ENCODE results near the gene UPK2.

UPK2 gene

DNA sequence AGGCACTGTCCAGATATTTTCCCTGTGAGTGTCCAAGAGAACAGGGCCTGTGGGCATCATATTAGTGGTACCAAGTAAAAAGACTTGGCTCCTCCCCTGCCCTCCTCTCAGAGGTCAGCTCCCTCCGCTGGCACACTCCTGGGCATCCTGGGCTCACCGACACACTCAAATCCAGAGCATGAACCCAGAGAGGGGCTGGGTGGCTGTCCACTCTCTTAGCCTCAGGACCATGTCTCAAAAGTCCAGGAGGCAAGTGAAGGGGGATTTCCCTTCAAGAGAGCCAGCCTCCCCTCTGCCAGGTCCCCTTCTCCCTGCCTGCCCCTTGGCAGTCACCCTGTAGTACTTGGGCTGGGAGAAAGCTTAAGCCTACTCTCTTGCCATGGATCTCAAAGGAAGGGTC, 40.7 kb upstream of the UPK2 start:
- H3K4me2 ChIP-seq (ENCODE audit: insufficient read depth, low read length) = peak overlapping the region; percentile 54; the same call in 1 of the 2 replicates
- no peaks in the 10 kb centered on the region for H3K27me3 ChIP-seq (ENCODE audit: insufficient read depth, low read length, poor library complexity)
- H2AFZ ChIP-seq (ENCODE audit: low read depth, low read length) = no peak overlapping the region
- no peaks in the 10 kb centered on the region; the same call in 1 of the 2 replicates for H3K36me3 ChIP-seq (ENCODE audit: insufficient read depth, low read length)
- peaks cover 90% of the 10 kb centered on the region for H3K4me1 ChIP-seq (ENCODE audit: insufficient read depth, low read length)
- 0 out of 2 replicates have a peak, but pooled peaks cover 5% of the 10 kb centered on the region for H4K20me1 ChIP-seq (ENCODE audit: insufficient read depth, low read length)
- H3K27ac ChIP-seq (ENCODE audit: low read length) = peak overlapping the region; percentile 94
- no peak for TF ChIP-seq EZH2 (IDR thresholded peaks at IDR 0.05; ENCODE audit: borderline replicate concordance, low read depth, low read length, severe bottlenecking)
- TF ChIP-seq, protein P1, sequence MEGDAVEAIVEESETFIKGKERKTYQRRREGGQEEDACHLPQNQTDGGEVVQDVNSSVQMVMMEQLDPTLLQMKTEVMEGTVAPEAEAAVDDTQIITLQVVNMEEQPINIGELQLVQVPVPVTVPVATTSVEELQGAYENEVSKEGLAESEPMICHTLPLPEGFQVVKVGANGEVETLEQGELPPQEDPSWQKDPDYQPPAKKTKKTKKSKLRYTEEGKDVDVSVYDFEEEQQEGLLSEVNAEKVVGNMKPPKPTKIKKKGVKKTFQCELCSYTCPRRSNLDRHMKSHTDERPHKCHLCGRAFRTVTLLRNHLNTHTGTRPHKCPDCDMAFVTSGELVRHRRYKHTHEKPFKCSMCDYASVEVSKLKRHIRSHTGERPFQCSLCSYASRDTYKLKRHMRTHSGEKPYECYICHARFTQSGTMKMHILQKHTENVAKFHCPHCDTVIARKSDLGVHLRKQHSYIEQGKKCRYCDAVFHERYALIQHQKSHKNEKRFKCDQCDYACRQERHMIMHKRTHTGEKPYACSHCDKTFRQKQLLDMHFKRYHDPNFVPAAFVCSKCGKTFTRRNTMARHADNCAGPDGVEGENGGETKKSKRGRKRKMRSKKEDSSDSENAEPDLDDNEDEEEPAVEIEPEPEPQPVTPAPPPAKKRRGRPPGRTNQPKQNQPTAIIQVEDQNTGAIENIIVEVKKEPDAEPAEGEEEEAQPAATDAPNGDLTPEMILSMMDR (IDR thresholded peaks at IDR 0.05; ENCODE audit: borderline replicate concordance, extremely low read depth, low read length, poor library complexity, severe bottlenecking) = no peak
- no peak for DNase-seq
- peak overlapping the region in 1 of 2 experiments; percentile 13; a peak in 1 of 4 replicates for H3K4me3 ChIP-seq (ENCODE audit: low read depth in 1 of 2, low read length in 2 of 2)
- no peak for ATAC-seq (ENCODE audit: insufficient read depth, low read depth)
- H3K79me2 ChIP-seq (ENCODE audit: insufficient read depth, low read length) = peaks cover 73% of the 10 kb centered on the region
- peak overlapping the region; percentile 50 for H3K9ac ChIP-seq (ENCODE audit: low read depth, low read length)
- H3K9me3 ChIP-seq (ENCODE audit: insufficient read depth, low read length, severe bottlenecking) = no peaks in the 10 kb centered on the region

DNA sequence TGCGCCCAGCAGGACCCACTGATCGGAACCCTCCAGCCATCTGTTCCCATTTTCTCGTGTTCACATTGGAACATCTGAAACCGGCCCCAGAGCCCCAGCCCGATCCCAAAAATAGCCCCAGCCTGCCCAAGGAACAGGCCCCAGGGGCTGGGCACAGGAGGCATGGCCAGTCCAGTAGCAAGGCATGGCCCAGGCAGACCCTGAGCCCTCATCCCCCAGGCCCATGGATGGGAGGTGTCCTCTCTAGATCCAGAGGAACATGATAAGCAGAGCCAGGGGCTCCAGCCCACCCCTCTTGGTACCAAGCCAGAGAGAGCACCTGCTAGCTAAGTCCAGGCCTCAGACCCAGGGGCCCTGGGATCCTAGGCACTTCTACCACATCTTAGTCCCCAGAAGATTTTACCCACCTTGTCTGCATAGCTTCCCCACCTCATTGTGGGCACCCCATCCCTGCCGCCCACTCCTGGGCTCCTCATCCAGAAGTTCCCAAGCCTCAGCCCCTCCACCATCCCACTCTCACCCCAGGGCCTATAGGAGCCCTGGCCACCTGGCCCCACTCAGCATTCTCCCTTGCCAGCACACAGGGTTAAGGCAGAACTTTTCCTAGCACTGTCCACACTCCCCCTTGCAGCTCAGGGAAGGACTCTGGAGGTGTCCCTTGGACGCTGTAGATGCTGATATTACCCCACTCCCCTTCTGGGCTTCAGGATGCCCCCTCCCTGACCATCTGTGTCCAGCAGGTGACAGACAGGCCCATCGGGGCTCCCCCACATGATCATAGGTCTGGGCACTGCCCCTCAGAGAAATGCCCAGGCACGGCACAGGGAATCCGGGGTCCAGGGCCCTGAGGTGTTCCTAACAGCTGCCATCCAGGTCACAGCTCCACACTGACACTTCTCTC, 39.9 kb upstream of the UPK2 start:
- no peaks in the 10 kb centered on the region; the same call in 1 of the 2 replicates for H3K36me3 ChIP-seq (ENCODE audit: insufficient read depth, low read length)
- H3K4me3 ChIP-seq (ENCODE audit: low read depth in 1 of 2, low read length in 2 of 2) = no peak overlapping the region
- no peaks in the 10 kb centered on the region for H3K27me3 ChIP-seq (ENCODE audit: insufficient read depth, low read length, poor library complexity)
- peaks cover 98% of the 10 kb centered on the region for H3K4me1 ChIP-seq (ENCODE audit: insufficient read depth, low read length)
- H4K20me1 ChIP-seq (ENCODE audit: insufficient read depth, low read length) = 0 out of 2 replicates have a peak, but pooled peaks cover 7% of the 10 kb centered on the region
- DNase-seq (no peak), ATAC-seq (ENCODE audit: insufficient read depth, low read depth) (no peak)
- no peaks in the 10 kb centered on the region for H3K9me3 ChIP-seq (ENCODE audit: insufficient read depth, low read length, severe bottlenecking)
- no peak overlapping the region for H2AFZ ChIP-seq (ENCODE audit: low read depth, low read length)
- peaks cover 81% of the 10 kb centered on the region for H3K79me2 ChIP-seq (ENCODE audit: insufficient read depth, low read length)
- H3K4me2 ChIP-seq (ENCODE audit: insufficient read depth, low read length) = peak overlapping the region; percentile 21; the same call in 1 of the 2 replicates
- peak overlapping the region; percentile 50 for H3K9ac ChIP-seq (ENCODE audit: low read depth, low read length)
- H3K27ac ChIP-seq (ENCODE audit: low read length) = peak overlapping the region; percentile 94
- no peak for TF ChIP-seq EZH2 (IDR thresholded peaks at IDR 0.05; ENCODE audit: borderline replicate concordance, low read depth, low read length, severe bottlenecking)
- TF ChIP-seq, protein P1 (IDR thresholded peaks at IDR 0.05; ENCODE audit: borderline replicate concordance, extremely low read depth, low read length, poor library complexity, severe bottlenecking) = no peak

DNA sequence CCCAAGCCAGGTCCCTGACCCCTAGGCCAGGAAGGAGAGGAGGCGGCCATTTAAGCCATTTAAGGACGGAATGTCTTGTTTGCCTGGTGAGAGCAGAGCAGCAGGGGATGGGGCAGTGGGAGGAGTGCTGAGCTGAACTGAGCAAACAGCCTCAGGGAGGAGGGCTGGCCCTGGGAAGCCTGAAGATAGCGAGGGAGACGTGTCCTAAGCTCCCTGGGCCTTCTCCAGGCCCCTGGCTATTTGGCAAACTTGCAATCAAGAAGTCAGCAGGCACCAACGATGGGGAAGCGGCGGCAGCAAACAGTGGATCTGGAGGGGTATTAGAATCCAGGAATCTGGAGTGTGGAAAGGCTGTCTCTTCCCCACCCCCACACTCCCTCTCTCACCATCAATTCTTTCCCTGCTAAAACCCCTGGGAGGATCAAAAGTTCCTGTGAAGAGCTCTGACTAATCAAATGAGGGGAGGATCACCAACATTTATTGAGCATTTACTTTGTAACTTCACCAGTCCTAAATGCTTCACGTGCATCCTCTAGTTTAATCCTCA, 39.2 kb upstream of the UPK2 start:
- Histone ChIP-seq H4K20me1 (ENCODE audit: insufficient read depth, low read length) (peaks cover 12% of the 10 kb centered on the region; the same call in 1 of the 2 replicates), H3K4me2 (ENCODE audit: insufficient read depth, low read length) (peak overlapping the region; percentile 21; the same call in 1 of the 2 replicates), H3K4me1 (ENCODE audit: insufficient read depth, low read length) (peaks cover 98% of the 10 kb centered on the region), H2AFZ (ENCODE audit: low read depth, low read length) (no peak overlapping the region), H3K4me3 (ENCODE audit: low read depth in 1 of 2, low read length in 2 of 2) (no peak overlapping the region), H3K27ac (ENCODE audit: low read length) (peak overlapping the region; percentile 94), H3K9me3 (ENCODE audit: insufficient read depth, low read length, severe bottlenecking) (no peaks in the 10 kb centered on the region), H3K79me2 (ENCODE audit: insufficient read depth, low read length) (peaks cover 82% of the 10 kb centered on the region), H3K27me3 (ENCODE audit: insufficient read depth, low read length, poor library complexity) (no peaks in the 10 kb centered on the region), H3K9ac (ENCODE audit: low read depth, low read length) (peak overlapping the region; percentile 50), H3K36me3 (ENCODE audit: insufficient read depth, low read length) (peaks cover 4% of the 10 kb centered on the region; the same call in 1 of the 2 replicates)
- no peak for ATAC-seq (ENCODE audit: insufficient read depth, low read depth)
- TF ChIP-seq, protein P1 (IDR thresholded peaks at IDR 0.05; ENCODE audit: borderline replicate concordance, extremely low read depth, low read length, poor library complexity, severe bottlenecking) = no peak
- TF ChIP-seq EZH2 (IDR thresholded peaks at IDR 0.05; ENCODE audit: borderline replicate concordance, low read depth, low read length, severe bottlenecking) = no peak
- no peak for DNase-seq
